ENCODE data around the gene SCN5A. TPM values are rescaled to one million over a fixed set of nuclear protein-coding genes. Genes with fewer than 3 reads are reported as not detected.
A peak's percentile ranks its signal among the peaks of the same experiment; 100 is the strongest.
"Not testable (repeated sequence)": the region's sequence is repeated elsewhere in the genome, so short reads cannot be mapped to it uniquely, and the experiment has no call there.

SCN5A gene
- total and polyA plus RNA-seq, 12 donors = 0.04 to 2.1 (median 0.33) TPM; not detected in 2

DNA sequence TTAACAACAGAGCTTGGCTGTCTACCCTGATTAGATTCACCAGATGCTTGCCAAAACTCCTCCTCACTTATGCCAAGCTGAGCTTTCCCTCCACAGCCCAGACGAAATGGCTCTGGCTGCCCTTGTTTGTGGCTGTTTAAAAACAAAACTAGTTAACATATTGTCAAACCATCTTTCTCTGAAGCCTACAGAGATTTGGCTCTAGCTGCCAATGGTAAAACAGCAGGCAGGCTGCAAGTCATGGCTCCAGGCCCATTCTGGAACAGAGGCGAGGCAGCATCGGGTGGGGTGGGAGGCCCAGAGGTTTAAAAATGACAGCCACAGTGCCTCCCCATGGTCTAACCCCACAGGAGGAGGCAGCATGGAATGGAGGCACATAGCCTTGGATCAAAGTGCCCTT, 75.9 kb downstream of the SCN5A start:
- H3K4me3 ChIP-seq = no peak overlapping the region
- TF ChIP-seq, protein P1, sequence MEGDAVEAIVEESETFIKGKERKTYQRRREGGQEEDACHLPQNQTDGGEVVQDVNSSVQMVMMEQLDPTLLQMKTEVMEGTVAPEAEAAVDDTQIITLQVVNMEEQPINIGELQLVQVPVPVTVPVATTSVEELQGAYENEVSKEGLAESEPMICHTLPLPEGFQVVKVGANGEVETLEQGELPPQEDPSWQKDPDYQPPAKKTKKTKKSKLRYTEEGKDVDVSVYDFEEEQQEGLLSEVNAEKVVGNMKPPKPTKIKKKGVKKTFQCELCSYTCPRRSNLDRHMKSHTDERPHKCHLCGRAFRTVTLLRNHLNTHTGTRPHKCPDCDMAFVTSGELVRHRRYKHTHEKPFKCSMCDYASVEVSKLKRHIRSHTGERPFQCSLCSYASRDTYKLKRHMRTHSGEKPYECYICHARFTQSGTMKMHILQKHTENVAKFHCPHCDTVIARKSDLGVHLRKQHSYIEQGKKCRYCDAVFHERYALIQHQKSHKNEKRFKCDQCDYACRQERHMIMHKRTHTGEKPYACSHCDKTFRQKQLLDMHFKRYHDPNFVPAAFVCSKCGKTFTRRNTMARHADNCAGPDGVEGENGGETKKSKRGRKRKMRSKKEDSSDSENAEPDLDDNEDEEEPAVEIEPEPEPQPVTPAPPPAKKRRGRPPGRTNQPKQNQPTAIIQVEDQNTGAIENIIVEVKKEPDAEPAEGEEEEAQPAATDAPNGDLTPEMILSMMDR (IDR thresholded peaks at IDR 0.05) = no peak
- no peak for TF ChIP-seq POLR2A (IDR thresholded peaks at IDR 0.05)
- H3K36me3 ChIP-seq (replicated peaks in 1 of 2) = no peaks in the 10 kb centered on the region
- H3K4me1 ChIP-seq (replicated peaks in 1 of 2) = no peaks in the 10 kb centered on the region
- H3K27me3 ChIP-seq = no peaks in the 10 kb centered on the region
- intact Hi-C loops (cut with DNase I) = no loop called here
- WGBS, 4 donors = 53 to 88% (median 86%) methylated on average over 3 of the region's 3 CpGs
- peak in 2 of 7 donors; percentile 3 to 5 for DNase-seq
- no peak overlapping the region for H3K27ac ChIP-seq
- peaks cover 0 to 5% (median 0%) of the 10 kb centered on the region in 3 donors for H3K9me3 ChIP-seq (replicated peaks in 1 of 3)

DNA sequence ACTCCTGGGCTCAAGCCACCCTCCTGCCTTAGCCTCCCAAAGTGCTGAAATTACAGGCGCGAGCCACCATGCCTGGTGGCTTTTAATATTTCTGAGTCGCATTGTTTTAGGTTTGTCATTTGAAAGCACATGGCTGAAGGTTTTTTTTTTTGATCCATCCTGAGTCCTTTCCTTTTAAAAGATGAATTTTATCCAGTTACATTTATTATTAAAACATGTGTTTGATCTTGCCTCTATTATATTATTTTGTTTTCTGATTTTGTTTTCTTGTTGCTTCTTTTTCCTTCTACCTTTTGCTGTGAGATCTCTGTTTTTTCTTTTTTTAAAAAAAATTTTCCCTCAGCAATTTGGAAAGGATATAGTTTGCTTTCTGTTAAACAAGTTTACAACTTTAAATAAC, 76.4 kb downstream of the SCN5A start:
- Histone ChIP-seq H3K4me3 (no peak overlapping the region), H3K9me3 (replicated peaks in 1 of 3) (peaks cover 0 to 5% (median 0%) of the 10 kb centered on the region in 3 donors), H3K27me3 (no peaks in the 10 kb centered on the region), H3K4me1 (replicated peaks in 1 of 2) (no peaks in the 10 kb centered on the region), H3K27ac (no peak overlapping the region), H3K36me3 (replicated peaks in 1 of 2) (no peaks in the 10 kb centered on the region)
- 81 to 100% (median 94%) methylated on average over 3 of the region's 3 CpGs for WGBS, 4 donors
- DNase-seq = no peak
- no peak for TF ChIP-seq POLR2A (IDR thresholded peaks at IDR 0.05)
- intact Hi-C loops (cut with DNase I) = no loop called here

DNA sequence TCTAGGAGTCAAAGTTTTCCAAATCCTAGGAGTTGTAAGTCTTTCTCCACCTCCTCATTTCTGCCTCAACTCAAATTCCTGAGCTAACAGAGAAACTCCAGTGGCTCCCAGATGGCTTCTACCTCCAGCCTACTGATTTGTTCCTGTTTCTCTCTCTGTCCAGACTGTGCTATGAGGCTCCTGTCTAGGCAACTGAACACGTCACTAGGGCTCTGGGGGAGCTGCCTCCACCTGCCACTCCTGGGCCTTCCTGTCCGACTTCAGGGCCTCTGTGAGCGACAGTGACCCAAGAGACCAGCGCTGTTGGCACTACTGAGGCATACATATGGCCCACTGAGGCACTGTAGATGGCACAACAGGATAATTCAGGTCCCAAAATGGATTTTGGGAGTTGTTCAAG, 82.0 kb downstream of the SCN5A start:
- no peaks in the 10 kb centered on the region for H3K36me3 ChIP-seq (replicated peaks in 1 of 2)
- intact Hi-C loops (cut with DNase I) = no loop called here
- WGBS, 4 donors = 90 to 93% (median 91%) methylated on average over 4 of the region's 4 CpGs

DNA sequence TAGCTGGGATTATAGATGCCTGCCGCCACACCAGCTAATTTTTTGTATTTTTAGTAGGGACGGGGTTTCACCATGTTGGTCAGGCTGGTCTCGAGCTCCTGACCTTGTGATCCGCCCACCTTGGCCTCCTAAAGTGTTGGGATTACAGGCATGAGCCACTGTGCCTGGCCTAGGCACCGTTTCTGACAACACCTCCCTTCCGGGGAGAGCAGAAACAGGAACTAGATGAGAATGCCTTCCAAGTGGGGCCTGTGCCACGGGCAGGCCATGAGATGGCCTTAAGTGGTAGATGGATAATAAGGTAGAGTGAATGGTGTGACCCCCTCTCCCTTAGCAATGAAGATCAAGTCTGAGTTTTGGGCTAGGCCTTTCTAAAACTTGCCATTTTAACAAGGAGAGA, 82.7 kb downstream of the SCN5A start:
- H3K36me3 ChIP-seq (replicated peaks in 1 of 2); intact Hi-C loops (cut with DNase I); H3K27ac ChIP-seq; H3K4me1 ChIP-seq (replicated peaks in 1 of 2); H3K9me3 ChIP-seq (replicated peaks in 1 of 3); H3K27me3 ChIP-seq; H3K4me3 ChIP-seq: not testable (repeated sequence)
- WGBS, 4 donors = 77 to 86% (median 84%) methylated on average over 7 of the region's 7 CpGs
- peak in 2 of 7 donors; percentile 2 to 28 for DNase-seq

More for the DNA sequence above, 82.0 kb downstream of the SCN5A start:
- no peaks in the 10 kb centered on the region for H3K27me3 ChIP-seq
- H3K4me1 ChIP-seq (replicated peaks in 1 of 2) = no peaks in the 10 kb centered on the region
- no peak for TF ChIP-seq POLR2A (IDR thresholded peaks at IDR 0.05)
- TF ChIP-seq, protein P1 (IDR thresholded peaks at IDR 0.05) = no peak
- DNase-seq = peak in 3 of 7 donors; percentile 1 to 15 (median 4)
- no peak overlapping the region for H3K4me3 ChIP-seq
- H3K9me3 ChIP-seq (replicated peaks in 1 of 3) = peaks cover 0 to 5% (median 0%) of the 10 kb centered on the region in 3 donors
- no peak overlapping the region for H3K27ac ChIP-seq

DNA sequence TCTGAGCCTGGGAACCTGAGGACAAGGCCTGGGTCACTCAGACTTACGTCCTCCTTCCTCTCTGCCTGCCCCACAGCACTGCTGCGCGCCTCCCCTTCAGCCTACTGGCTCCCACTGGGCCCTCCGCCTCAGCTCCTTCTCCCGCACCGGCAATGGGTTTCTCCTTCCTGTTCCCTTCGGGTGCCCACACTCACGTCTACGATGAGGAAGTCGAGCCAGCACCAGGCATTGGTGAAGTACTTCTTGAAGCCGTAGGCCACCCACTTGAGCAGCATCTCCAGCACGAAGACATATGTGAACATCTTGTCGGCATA, 83.3 kb downstream of the SCN5A start:
- H3K36me3 ChIP-seq (replicated peaks in 1 of 2) = no peaks in the 10 kb centered on the region
- peak in 2 of 7 donors; percentile 5 to 6 for DNase-seq
- H3K27ac ChIP-seq = no peak overlapping the region
- H3K4me1 ChIP-seq (replicated peaks in 1 of 2) = no peaks in the 10 kb centered on the region
- TF ChIP-seq POLR2A (IDR thresholded peaks at IDR 0.05) = no peak
- TF ChIP-seq, protein P1 (IDR thresholded peaks at IDR 0.05) = no peak
- no peak overlapping the region for H3K4me3 ChIP-seq
- intact Hi-C loops (cut with DNase I) = no loop called here
- WGBS, 4 donors = 85 to 95% (median 89%) methylated on average over 13 of the region's 13 CpGs
- no peaks in the 10 kb centered on the region for H3K27me3 ChIP-seq
- H3K9me3 ChIP-seq (replicated peaks in 1 of 3) = peaks cover 0 to 5% (median 0%) of the 10 kb centered on the region in 3 donors
